ENCODE data around the gene KIAA0232.
A peak's percentile ranks its signal among the peaks of the same experiment; 100 is the strongest.
"Not testable (repeated sequence)": the region's sequence is repeated elsewhere in the genome, so short reads cannot be mapped to it uniquely, and the experiment has no call there.

Gene KIAA0232

GRCh38 chr4:6754481-6755087, 27.9 kb upstream of the KIAA0232 start:
- DNase-seq: no peak

GRCh38 chr4:6755088-6755753, 27.3 kb upstream of the KIAA0232 start:
- no peak for DNase-seq

GRCh38 chr4:6756345-6756744, 26.2 kb upstream of the KIAA0232 start:
- DNase-seq: not testable (repeated sequence)

GRCh38 chr4:6758728-6759127, 23.8 kb upstream of the KIAA0232 start:
- DNase-seq: no peak

GRCh38 chr4:6760865-6761264, 21.7 kb upstream of the KIAA0232 start:
- DNase-seq: no peak

GRCh38 chr4:6761649-6762615, 20.6 kb upstream of the KIAA0232 start:
- DNase-seq: no peak

GRCh38 chr4:6763330-6763851, 19.1 kb upstream of the KIAA0232 start:
- no peak for DNase-seq

- DNase-seq: no peak
Measured at GRCh38 chr4:6764976-6765620, 17.4 kb upstream of the KIAA0232 start.

GRCh38 chr4:6765703-6766102, 16.8 kb upstream of the KIAA0232 start:
- DNase-seq: no peak

GRCh38 chr4:6767386-6767747, 15.2 kb upstream of the KIAA0232 start:
- DNase-seq: no peak

GRCh38 chr4:6767748-6768538, 14.6 kb upstream of the KIAA0232 start:
- DNase-seq: no peak

- DNase-seq: peak; percentile 15
Measured at GRCh38 chr4:6768539-6768905, 14.0 kb upstream of the KIAA0232 start.

GRCh38 chr4:6769233-6769988, 13.1 kb upstream of the KIAA0232 start:
- no peak for DNase-seq

GRCh38 chr4:6769989-6770420, 12.5 kb upstream of the KIAA0232 start:
- no peak for DNase-seq

- DNase-seq: no peak
Measured at GRCh38 chr4:6770581-6771228, 11.8 kb upstream of the KIAA0232 start.

GRCh38 chr4:6771229-6771671, 11.3 kb upstream of the KIAA0232 start:
- no peak for DNase-seq

- DNase-seq: peak; percentile 15
Measured at GRCh38 chr4:6772223-6772928, 10.2 kb upstream of the KIAA0232 start.

- peak; percentile 17 for DNase-seq
Measured at GRCh38 chr4:6773106-6773505, 9.4 kb upstream of the KIAA0232 start.

GRCh38 chr4:6773616-6774540, 8.6 kb upstream of the KIAA0232 start:
- no peak for DNase-seq
